ENCODE results near the gene PPP6C. TPM values are rescaled to one million over a fixed set of nuclear protein-coding genes. Genes with fewer than 3 reads are reported as not detected.

Gene PPP6C
- total and polyA plus RNA-seq, 2 of the 13 experiments (the other 11 are each of a cell fraction or from before 2014, with no cell fraction given), result 18.5 to 20.9 TPM

- Histone ChIP-seq H3K27ac (ENCODE audit: extremely low read length, insufficient read depth, low read length) (no peak overlapping the region), H3K4me2 (ENCODE audit: low read depth, low read length) (no peak overlapping the region), H3K9me3 (ENCODE audit: low read length) (no peaks in the 10 kb centered on the region), H3K36me3 (replicated peaks in 1 of 2; ENCODE audit: control insufficient read depth in 1 of 2, insufficient read depth in 2 of 2, low read length in 2 of 2) (no peaks in the 10 kb centered on the region), H4K20me1 (ENCODE audit: insufficient read depth, low read length) (no peaks in the 10 kb centered on the region), H3K4me3 (replicated peaks in 1 of 3; ENCODE audit: insufficient read depth in 1 of 3, low read depth in 2 of 3, low read length in 3 of 3) (no peak overlapping the region), H3K27me3 (ENCODE audit: control insufficient read depth in 1 of 2, insufficient read depth in 2 of 2, low read length in 2 of 2) (no peaks in the 10 kb centered on the region), H3K79me2 (ENCODE audit: insufficient read depth, low read length) (peaks cover 5% of the 10 kb centered on the region), H2AFZ (ENCODE audit: low read length) (no peak overlapping the region), H3K4me1 (ENCODE audit: insufficient read depth, low read length) (peaks cover 11% of the 10 kb centered on the region; the same call in 1 of the 2 replicates), H3K9ac (ENCODE audit: insufficient read depth, low read depth, low read length) (no peak overlapping the region)
- CTCF ChIA-PET (ENCODE audit: low intra/inter-chr PET ratio, low total read pairs), result no interaction called here
- POLR2A ChIA-PET, result no interaction called here
- in situ Hi-C loops (cut with HindIII; ENCODE audit: extremely low pct_ligation_motif_present, low pct_unique_long_range_greater_than_20kb) (no loop called here), intact Hi-C loops (cut with micrococcal nuclease; ENCODE audit: unreplicated experiment) (no loop called here)
- DNase-seq (ENCODE audit: low spot score) (no peak), ATAC-seq (no peak), FAIRE-seq (no peak)
- WGBS (ENCODE audit: low lambda C conversion rate), result 99% methylated on average over 4 of the region's 4 CpGs
- BruUV-seq (replicated peaks), result no TSS peak
- TF ChIP-seq MEIS1 (CRISPR knock-in tag; IDR thresholded peaks at IDR 0.05; ENCODE audit: borderline replicate concordance), result no peak
- TF ChIP-seq STAT5B (CRISPR knock-in tag; IDR thresholded peaks at IDR 0.05), result no peak
- TF ChIP-seq ZNF451 (CRISPR knock-in tag; IDR thresholded peaks at IDR 0.05), result no peak
- TF ChIP-seq ZNF879 (CRISPR knock-in tag; IDR thresholded peaks at IDR 0.05), result no peak
- TF ChIP-seq, protein P1, sequence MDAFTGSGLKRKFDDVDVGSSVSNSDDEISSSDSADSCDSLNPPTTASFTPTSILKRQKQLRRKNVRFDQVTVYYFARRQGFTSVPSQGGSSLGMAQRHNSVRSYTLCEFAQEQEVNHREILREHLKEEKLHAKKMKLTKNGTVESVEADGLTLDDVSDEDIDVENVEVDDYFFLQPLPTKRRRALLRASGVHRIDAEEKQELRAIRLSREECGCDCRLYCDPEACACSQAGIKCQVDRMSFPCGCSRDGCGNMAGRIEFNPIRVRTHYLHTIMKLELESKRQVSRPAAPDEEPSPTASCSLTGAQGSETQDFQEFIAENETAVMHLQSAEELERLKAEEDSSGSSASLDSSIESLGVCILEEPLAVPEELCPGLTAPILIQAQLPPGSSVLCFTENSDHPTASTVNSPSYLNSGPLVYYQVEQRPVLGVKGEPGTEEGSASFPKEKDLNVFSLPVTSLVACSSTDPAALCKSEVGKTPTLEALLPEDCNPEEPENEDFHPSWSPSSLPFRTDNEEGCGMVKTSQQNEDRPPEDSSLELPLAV (CRISPR knock-in tag; conservative IDR thresholded peaks at IDR 0.05; ENCODE audit: low read depth), result no peak
- no peak for TF ChIP-seq SALL2 (CRISPR knock-in tag; IDR thresholded peaks at IDR 0.05)
- TF ChIP-seq IKZF4 (CRISPR knock-in tag; IDR thresholded peaks at IDR 0.05; ENCODE audit: borderline replicate concordance, low read depth, not compliant biosample characterization), result no peak
- TF ChIP-seq, protein P2, sequence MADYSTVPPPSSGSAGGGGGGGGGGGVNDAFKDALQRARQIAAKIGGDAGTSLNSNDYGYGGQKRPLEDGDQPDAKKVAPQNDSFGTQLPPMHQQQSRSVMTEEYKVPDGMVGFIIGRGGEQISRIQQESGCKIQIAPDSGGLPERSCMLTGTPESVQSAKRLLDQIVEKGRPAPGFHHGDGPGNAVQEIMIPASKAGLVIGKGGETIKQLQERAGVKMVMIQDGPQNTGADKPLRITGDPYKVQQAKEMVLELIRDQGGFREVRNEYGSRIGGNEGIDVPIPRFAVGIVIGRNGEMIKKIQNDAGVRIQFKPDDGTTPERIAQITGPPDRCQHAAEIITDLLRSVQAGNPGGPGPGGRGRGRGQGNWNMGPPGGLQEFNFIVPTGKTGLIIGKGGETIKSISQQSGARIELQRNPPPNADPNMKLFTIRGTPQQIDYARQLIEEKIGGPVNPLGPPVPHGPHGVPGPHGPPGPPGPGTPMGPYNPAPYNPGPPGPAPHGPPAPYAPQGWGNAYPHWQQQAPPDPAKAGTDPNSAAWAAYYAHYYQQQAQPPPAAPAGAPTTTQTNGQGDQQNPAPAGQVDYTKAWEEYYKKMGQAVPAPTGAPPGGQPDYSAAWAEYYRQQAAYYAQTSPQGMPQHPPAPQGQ (CRISPR knock-in tag; IDR thresholded peaks at IDR 0.05; ENCODE audit: borderline replicate concordance), result no peak
- TF ChIP-seq, protein P3, sequence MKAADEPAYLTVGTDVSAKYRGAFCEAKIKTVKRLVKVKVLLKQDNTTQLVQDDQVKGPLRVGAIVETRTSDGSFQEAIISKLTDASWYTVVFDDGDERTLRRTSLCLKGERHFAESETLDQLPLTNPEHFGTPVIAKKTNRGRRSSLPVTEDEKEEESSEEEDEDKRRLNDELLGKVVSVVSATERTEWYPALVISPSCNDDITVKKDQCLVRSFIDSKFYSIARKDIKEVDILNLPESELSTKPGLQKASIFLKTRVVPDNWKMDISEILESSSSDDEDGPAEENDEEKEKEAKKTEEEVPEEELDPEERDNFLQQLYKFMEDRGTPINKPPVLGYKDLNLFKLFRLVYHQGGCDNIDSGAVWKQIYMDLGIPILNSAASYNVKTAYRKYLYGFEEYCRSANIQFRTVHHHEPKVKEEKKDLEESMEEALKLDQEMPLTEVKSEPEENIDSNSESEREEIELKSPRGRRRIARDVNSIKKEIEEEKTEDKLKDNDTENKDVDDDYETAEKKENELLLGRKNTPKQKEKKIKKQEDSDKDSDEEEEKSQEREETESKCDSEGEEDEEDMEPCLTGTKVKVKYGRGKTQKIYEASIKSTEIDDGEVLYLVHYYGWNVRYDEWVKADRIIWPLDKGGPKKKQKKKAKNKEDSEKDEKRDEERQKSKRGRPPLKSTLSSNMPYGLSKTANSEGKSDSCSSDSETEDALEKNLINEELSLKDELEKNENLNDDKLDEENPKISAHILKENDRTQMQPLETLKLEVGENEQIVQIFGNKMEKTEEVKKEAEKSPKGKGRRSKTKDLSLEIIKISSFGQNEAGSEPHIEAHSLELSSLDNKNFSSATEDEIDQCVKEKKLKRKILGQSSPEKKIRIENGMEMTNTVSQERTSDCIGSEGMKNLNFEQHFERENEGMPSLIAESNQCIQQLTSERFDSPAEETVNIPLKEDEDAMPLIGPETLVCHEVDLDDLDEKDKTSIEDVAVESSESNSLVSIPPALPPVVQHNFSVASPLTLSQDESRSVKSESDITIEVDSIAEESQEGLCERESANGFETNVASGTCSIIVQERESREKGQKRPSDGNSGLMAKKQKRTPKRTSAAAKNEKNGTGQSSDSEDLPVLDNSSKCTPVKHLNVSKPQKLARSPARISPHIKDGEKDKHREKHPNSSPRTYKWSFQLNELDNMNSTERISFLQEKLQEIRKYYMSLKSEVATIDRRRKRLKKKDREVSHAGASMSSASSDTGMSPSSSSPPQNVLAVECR (CRISPR knock-in tag; IDR thresholded peaks at IDR 0.05; ENCODE audit: borderline replicate concordance), result no peak
- TF ChIP-seq ZNF883 (CRISPR knock-in tag; IDR thresholded peaks at IDR 0.05; ENCODE audit: not compliant biosample characterization), result no peak
- TF ChIP-seq, protein P4, sequence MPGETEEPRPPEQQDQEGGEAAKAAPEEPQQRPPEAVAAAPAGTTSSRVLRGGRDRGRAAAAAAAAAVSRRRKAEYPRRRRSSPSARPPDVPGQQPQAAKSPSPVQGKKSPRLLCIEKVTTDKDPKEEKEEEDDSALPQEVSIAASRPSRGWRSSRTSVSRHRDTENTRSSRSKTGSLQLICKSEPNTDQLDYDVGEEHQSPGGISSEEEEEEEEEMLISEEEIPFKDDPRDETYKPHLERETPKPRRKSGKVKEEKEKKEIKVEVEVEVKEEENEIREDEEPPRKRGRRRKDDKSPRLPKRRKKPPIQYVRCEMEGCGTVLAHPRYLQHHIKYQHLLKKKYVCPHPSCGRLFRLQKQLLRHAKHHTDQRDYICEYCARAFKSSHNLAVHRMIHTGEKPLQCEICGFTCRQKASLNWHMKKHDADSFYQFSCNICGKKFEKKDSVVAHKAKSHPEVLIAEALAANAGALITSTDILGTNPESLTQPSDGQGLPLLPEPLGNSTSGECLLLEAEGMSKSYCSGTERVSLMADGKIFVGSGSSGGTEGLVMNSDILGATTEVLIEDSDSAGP (CRISPR knock-in tag; IDR thresholded peaks at IDR 0.05; ENCODE audit: borderline replicate concordance), result no peak
- no peak for TF ChIP-seq AHR (CRISPR knock-in tag; IDR thresholded peaks at IDR 0.05)
Observed at GRCh38 chr9:125137200-125137599, 52.4 kb downstream of the PPP6C start.
